ENCODE measurements around the gene NKD2. TPM values are rescaled to one million over a fixed set of nuclear protein-coding genes. Genes with fewer than 3 reads are reported as not detected.

Gene NKD2
- total RNA-seq, 1 donor from 2014 or later = 1.7 TPM

DNA sequence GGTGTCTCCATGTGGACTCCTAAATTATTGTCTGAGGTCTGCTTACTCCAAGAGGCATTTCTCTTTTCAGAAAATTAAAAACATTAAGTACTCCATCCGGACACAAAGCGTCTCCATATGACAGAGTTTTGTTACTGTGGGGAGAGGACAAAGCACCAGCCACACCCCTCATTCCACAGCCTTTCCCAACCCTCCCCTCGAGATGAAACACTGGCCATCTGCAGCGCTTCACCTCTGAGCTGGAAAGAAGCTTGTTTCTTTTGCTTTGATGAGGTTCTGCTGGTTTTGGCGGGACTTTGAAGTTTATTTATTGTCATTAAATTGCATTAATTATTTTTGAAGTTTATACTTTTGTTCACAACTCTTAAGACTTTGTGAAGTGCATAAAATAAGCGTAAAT is 27.6 kb upstream of the NKD2 start:
- H3K4me3 ChIP-seq (ENCODE audit: low read depth, low read length) = no peak overlapping the region
- TF ChIP-seq, protein P1, sequence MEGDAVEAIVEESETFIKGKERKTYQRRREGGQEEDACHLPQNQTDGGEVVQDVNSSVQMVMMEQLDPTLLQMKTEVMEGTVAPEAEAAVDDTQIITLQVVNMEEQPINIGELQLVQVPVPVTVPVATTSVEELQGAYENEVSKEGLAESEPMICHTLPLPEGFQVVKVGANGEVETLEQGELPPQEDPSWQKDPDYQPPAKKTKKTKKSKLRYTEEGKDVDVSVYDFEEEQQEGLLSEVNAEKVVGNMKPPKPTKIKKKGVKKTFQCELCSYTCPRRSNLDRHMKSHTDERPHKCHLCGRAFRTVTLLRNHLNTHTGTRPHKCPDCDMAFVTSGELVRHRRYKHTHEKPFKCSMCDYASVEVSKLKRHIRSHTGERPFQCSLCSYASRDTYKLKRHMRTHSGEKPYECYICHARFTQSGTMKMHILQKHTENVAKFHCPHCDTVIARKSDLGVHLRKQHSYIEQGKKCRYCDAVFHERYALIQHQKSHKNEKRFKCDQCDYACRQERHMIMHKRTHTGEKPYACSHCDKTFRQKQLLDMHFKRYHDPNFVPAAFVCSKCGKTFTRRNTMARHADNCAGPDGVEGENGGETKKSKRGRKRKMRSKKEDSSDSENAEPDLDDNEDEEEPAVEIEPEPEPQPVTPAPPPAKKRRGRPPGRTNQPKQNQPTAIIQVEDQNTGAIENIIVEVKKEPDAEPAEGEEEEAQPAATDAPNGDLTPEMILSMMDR (IDR thresholded peaks at IDR 0.05; ENCODE audit: insufficient read depth, low read length, poor library complexity, severe bottlenecking) = no peak
- H3K36me3 ChIP-seq (ENCODE audit: control insufficient read depth, insufficient read depth, low read length) = no peaks in the 10 kb centered on the region
- DNase-seq (ENCODE audit: low read depth) = no peak
- H3K27me3 ChIP-seq (ENCODE audit: control insufficient read depth, insufficient read depth, low read length) = no peaks in the 10 kb centered on the region

GRCh38 chr5:981456-981855 is 27.1 kb upstream of the NKD2 start:
- Histone ChIP-seq H3K27me3 (ENCODE audit: control insufficient read depth, insufficient read depth, low read length) (no peaks in the 10 kb centered on the region), H3K36me3 (ENCODE audit: control insufficient read depth, insufficient read depth, low read length) (no peaks in the 10 kb centered on the region), H3K4me3 (ENCODE audit: low read depth, low read length) (no peak overlapping the region)
- DNase-seq (ENCODE audit: low read depth) = no peak
- TF ChIP-seq, protein P1 (IDR thresholded peaks at IDR 0.05; ENCODE audit: insufficient read depth, low read length, poor library complexity, severe bottlenecking) = no peak

DNA sequence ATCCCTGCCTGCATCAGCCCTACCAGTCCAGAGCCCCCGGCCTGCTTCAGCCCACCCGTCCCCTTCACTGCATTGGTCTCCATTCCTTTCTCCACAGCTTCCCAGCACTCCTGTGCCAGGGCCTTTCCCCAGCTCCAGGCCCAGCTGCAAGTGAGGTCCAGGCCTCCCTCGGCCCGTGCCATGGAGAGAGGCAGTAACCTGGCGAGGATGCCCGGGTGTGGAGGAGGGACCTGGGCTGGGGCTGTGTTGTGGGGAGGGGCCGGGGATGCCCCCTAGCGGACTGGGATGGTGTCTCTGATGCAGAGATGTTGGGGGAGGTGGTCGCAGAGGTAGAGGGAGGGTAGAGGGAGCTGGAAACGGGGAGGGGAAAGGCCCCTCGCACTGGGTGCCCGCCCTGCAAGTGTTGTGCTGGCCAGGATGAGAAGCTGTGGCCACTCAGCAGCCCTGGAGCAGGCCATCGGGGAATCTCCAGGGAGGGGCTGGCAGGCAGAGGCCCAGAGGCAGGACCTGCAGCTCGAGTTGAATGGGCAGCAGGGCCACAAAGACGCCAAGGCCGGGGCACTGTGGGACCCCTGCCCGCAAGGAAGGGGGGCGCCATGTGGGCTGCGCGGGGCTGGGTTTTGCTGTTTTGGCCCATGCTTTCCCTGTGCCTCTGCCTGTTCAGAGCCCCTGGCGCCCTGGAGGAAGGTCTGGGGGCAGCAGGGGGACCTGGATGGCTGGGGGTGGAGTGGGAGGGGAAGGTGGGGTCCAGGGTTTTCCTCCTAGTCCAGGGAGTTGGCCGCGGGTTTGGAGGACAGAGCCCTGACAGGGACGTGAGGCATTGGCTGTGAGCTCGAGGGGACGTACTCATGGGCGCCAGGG is 26.0 kb upstream of the NKD2 start:
- H3K27me3 ChIP-seq (ENCODE audit: control insufficient read depth, insufficient read depth, low read length) = no peaks in the 10 kb centered on the region
- TF ChIP-seq, protein P1 (IDR thresholded peaks at IDR 0.05; ENCODE audit: insufficient read depth, low read length, poor library complexity, severe bottlenecking) = peak; percentile 32
- H3K4me3 ChIP-seq (ENCODE audit: low read depth, low read length) = no peak overlapping the region
- H3K36me3 ChIP-seq (ENCODE audit: control insufficient read depth, insufficient read depth, low read length) = no peaks in the 10 kb centered on the region
- no peak for DNase-seq (ENCODE audit: low read depth)

DNA sequence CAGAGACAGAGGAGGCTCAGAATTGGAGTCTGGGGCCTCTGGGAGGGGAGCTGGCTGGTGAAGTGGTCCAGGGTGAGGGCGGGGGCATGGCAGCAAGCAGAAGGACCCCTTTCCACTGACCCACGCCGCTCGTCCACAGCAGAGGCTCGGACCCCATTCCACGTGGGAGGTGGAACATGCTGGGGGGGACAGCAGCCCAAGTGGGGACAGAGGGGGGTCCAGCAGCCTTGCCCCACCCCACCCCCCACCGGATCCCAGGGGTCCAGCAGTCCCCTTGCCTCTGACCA is 25.4 kb upstream of the NKD2 start:
- DNase-seq (ENCODE audit: low read depth) = no peak
- TF ChIP-seq, protein P1 (IDR thresholded peaks at IDR 0.05; ENCODE audit: insufficient read depth, low read length, poor library complexity, severe bottlenecking) = no peak

DNA sequence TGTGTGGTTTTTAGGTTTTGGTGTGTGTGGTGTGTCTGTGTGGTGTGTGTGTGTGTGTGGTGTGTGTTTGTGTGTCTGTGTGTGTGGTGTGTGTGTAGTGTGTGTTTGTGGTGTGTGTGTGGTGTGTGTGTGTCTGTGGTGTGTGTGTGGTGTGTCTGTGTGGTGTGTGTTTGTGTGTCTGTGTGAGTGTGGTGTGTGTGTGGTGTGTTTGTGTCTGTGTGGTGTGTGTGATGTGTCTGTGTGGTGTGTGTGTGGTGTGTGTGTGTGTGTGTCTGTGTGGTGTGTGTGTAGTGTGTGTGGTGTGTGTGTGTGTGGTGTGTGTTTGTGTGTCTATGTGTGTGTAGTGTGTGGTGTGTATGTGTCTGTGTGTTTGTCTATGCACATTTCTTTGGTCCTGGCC is 25.0 kb upstream of the NKD2 start:
- no peak overlapping the region for H3K4me3 ChIP-seq (ENCODE audit: low read depth, low read length)
- TF ChIP-seq, protein P1 (IDR thresholded peaks at IDR 0.05; ENCODE audit: insufficient read depth, low read length, poor library complexity, severe bottlenecking) = no peak
- no peak for DNase-seq (ENCODE audit: low read depth)

More for the DNA sequence above, 25.4 kb upstream of the NKD2 start:
- Histone ChIP-seq H3K27me3 (ENCODE audit: control insufficient read depth, insufficient read depth, low read length) (no peaks in the 10 kb centered on the region), H3K4me3 (ENCODE audit: low read depth, low read length) (no peak overlapping the region), H3K36me3 (ENCODE audit: control insufficient read depth, insufficient read depth, low read length) (no peaks in the 10 kb centered on the region)

DNA sequence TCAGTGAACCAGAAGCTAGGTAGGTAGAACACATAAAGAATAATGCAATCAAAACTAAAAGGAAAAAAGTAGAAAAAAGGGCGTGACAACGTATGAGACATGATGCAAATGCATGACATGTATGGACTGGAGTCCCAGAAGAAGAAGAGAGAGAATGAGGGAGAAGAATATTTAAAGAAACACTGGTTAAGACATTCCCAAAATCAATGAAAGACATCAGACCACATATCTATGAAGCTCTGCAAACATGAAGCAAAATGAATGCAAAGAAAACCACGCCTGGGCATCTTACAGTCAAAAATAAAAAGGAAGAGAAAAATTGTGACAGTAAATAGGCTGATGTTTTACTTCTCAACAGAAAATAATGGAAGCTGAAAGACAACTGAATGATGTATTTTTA is 23.8 kb upstream of the NKD2 start:
- DNase-seq (ENCODE audit: low read depth) = no peak
- no peaks in the 10 kb centered on the region for H3K27me3 ChIP-seq (ENCODE audit: control insufficient read depth, insufficient read depth, low read length)
- no peak overlapping the region for H3K4me3 ChIP-seq (ENCODE audit: low read depth, low read length)
- TF ChIP-seq, protein P1 (IDR thresholded peaks at IDR 0.05; ENCODE audit: insufficient read depth, low read length, poor library complexity, severe bottlenecking) = no peak
- H3K36me3 ChIP-seq (ENCODE audit: control insufficient read depth, insufficient read depth, low read length) = no peaks in the 10 kb centered on the region

More for the DNA sequence above, 25.0 kb upstream of the NKD2 start:
- H3K27me3 ChIP-seq (ENCODE audit: control insufficient read depth, insufficient read depth, low read length) = no peaks in the 10 kb centered on the region
- H3K36me3 ChIP-seq (ENCODE audit: control insufficient read depth, insufficient read depth, low read length) = no peaks in the 10 kb centered on the region
